ENCODE data around the gene SMARCB1. TPM values are rescaled to one million over a fixed set of nuclear protein-coding genes. Genes with fewer than 3 reads are reported as not detected.

Gene SMARCB1
- total RNA-seq (10 to 100 TPM; 52.9 to 55.5 TPM), polyA plus RNA-seq (10 to 100 TPM; 33.3 to 45.0 (median 35.0) TPM), total RNA-seq (34.4 to 71.2 (median 42.2) reads per million in 6 experiments)

GRCh38 chr22:23786752-23787599 lies at the start of gene SMARCB1:
TSS of gene SMARCB1 (plus strand) at chr22:23786966. CDS start at chr22:23787170, 204 bp downstream.
- POLR2A ChIA-PET, result interaction anchor here (2.6 to 6.4 kb wide), 4 partner anchors 14 to 91 kb away, joined by 11 to 65 read pairs (median 24); partner anchors contain the start of genes C22orf15, CHCHD10, MMP11 and ZNF70
- ATAC-seq (peak; percentile 75 to 77), DNase-seq (peak; percentile 75 to 93 (median 88))
- H3K27ac Mint-ChIP-seq, result peak within 1 kb of the TSS; percentile 76 to 98 (median 96)
- H3K4me1 Mint-ChIP-seq, result peaks cover 21 to 59% (median 45%) of the 10 kb centered on the region in 4 donors
- no peaks in the 10 kb centered on the region for H3K27me3 Mint-ChIP-seq
- H3K36me3 Mint-ChIP-seq, result peaks cover 0 to 16% (median 3%) of the 10 kb centered on the region in 3 donors
- H3K9me3 Mint-ChIP-seq, result no peaks in the 10 kb centered on the region
- peak within 1 kb of the TSS; percentile 85 to 94 (median 90) for H3K4me3 Mint-ChIP-seq

GRCh38 chr22:23737696-23738095 lies 49.1 kb upstream of the SMARCB1 start:
- H3K27ac Mint-ChIP-seq, result no peak overlapping the region
- no peaks in the 10 kb centered on the region for H3K27me3 Mint-ChIP-seq
- DNase-seq (no peak), ATAC-seq (no peak)
- H3K36me3 Mint-ChIP-seq, result no peaks in the 10 kb centered on the region
- no peak overlapping the region for H3K4me3 Mint-ChIP-seq
- H3K4me1 Mint-ChIP-seq, result no peaks in the 10 kb centered on the region
- H3K9me3 Mint-ChIP-seq, result no peaks in the 10 kb centered on the region
- POLR2A ChIA-PET, result no interaction called here

GRCh38 chr22:23742505-23743264 lies 44.1 kb upstream of the SMARCB1 start:
- Mint-ChIP-seq H3K4me3 (no peak overlapping the region), H3K4me1 (peaks cover 0 to 6% (median 1%) of the 10 kb centered on the region in 4 donors), H3K27ac (peak overlapping the region in 1 of 10 donors; percentile 15), H3K27me3 (no peaks in the 10 kb centered on the region), H3K9me3 (peaks cover 0 to 15% (median 0%) of the 10 kb centered on the region in 9 donors), H3K36me3 (peaks cover 14 to 34% (median 23%) of the 10 kb centered on the region in 3 donors)
- POLR2A ChIA-PET, result no interaction called here
- DNase-seq, result no peak
- ATAC-seq, result no peak

GRCh38 chr22:23743303-23743705 lies 43.5 kb upstream of the SMARCB1 start:
- H3K27ac Mint-ChIP-seq, result no peak overlapping the region
- peaks cover 0 to 6% (median 1%) of the 10 kb centered on the region in 4 donors for H3K4me1 Mint-ChIP-seq
- H3K36me3 Mint-ChIP-seq, result peaks cover 14 to 34% (median 23%) of the 10 kb centered on the region in 3 donors

GRCh38 chr22:23744001-23744400 lies 42.8 kb upstream of the SMARCB1 start:
- ATAC-seq, result no peak
- Mint-ChIP-seq H3K4me1 (peaks cover 0 to 6% (median 1%) of the 10 kb centered on the region in 4 donors), H3K36me3 (peaks cover 14 to 34% (median 23%) of the 10 kb centered on the region in 3 donors), H3K4me3 (no peak overlapping the region), H3K9me3 (peaks cover 0 to 15% (median 0%) of the 10 kb centered on the region in 9 donors), H3K27me3 (no peaks in the 10 kb centered on the region), H3K27ac (no peak overlapping the region)
- no peak for DNase-seq
- POLR2A ChIA-PET, result no interaction called here

More at GRCh38 chr22:23743303-23743705, 43.5 kb upstream of the SMARCB1 start:
- H3K4me3 Mint-ChIP-seq, result no peak overlapping the region
- no peaks in the 10 kb centered on the region for H3K27me3 Mint-ChIP-seq
- ATAC-seq, result no peak
- peaks cover 0 to 15% (median 0%) of the 10 kb centered on the region in 9 donors for H3K9me3 Mint-ChIP-seq
- POLR2A ChIA-PET, result no interaction called here
- no peak for DNase-seq

- H3K36me3 Mint-ChIP-seq, result peaks cover 14 to 34% (median 23%) of the 10 kb centered on the region in 3 donors
- no peak overlapping the region for H3K27ac Mint-ChIP-seq
- H3K4me3 Mint-ChIP-seq, result no peak overlapping the region
- DNase-seq (no peak), ATAC-seq (no peak)
- peaks cover 0 to 6% (median 1%) of the 10 kb centered on the region in 4 donors for H3K4me1 Mint-ChIP-seq
- POLR2A ChIA-PET, result interaction anchor here (0.6 kb wide), 1 partner anchor 17 kb away, joined by 6 read pairs; no protein-coding TSS in a partner anchor
- H3K9me3 Mint-ChIP-seq, result peaks cover 0 to 15% (median 0%) of the 10 kb centered on the region in 9 donors
- H3K27me3 Mint-ChIP-seq, result no peaks in the 10 kb centered on the region
Measured at GRCh38 chr22:23744485-23744884, 42.3 kb upstream of the SMARCB1 start.

GRCh38 chr22:23745791-23746190 lies 41.0 kb upstream of the SMARCB1 start:
- DNase-seq, result no peak
- H3K4me3 Mint-ChIP-seq, result no peak overlapping the region
- peaks cover 7 to 16% (median 14%) of the 10 kb centered on the region in 4 donors for H3K4me1 Mint-ChIP-seq
- peaks cover 14 to 34% (median 23%) of the 10 kb centered on the region in 3 donors for H3K36me3 Mint-ChIP-seq
- no peaks in the 10 kb centered on the region for H3K27me3 Mint-ChIP-seq
- H3K9me3 Mint-ChIP-seq, result peaks cover 0 to 15% (median 0%) of the 10 kb centered on the region in 9 donors
- no peak for ATAC-seq
- peak overlapping the region in 1 of 10 donors; percentile 52 for H3K27ac Mint-ChIP-seq
- POLR2A ChIA-PET, result no interaction called here

GRCh38 chr22:23749841-23750301 lies 36.9 kb upstream of the SMARCB1 start:
- peaks cover 9 to 34% (median 17%) of the 10 kb centered on the region in 4 donors for H3K4me1 Mint-ChIP-seq
- H3K4me3 Mint-ChIP-seq, result peak overlapping the region; percentile 73 to 90 (median 84)
- H3K27me3 Mint-ChIP-seq, result no peaks in the 10 kb centered on the region
- POLR2A ChIA-PET, result interaction anchor here (0.6 to 2.7 kb wide), 7 partner anchors 10 to 261 kb away, joined by 3 to 19 read pairs (median 5); partner anchors contain the start of genes C22orf15, CABIN1 and CHCHD10
- DNase-seq, result no peak
- no peak for ATAC-seq
- peaks cover 0 to 2% (median 0%) of the 10 kb centered on the region in 9 donors for H3K9me3 Mint-ChIP-seq
- peaks cover 2 to 13% (median 5%) of the 10 kb centered on the region in 3 donors for H3K36me3 Mint-ChIP-seq
- H3K27ac Mint-ChIP-seq, result peak overlapping the region in 7 of 10 donors; percentile 50 to 90 (median 82)

GRCh38 chr22:23750367-23750713 lies 36.4 kb upstream of the SMARCB1 start:
- POLR2A ChIA-PET, result interaction anchor here (0.6 to 2.7 kb wide), 14 partner anchors 10 to 260 kb away, joined by 3 to 19 read pairs (median 6); partner anchors contain the start of genes C22orf15, CABIN1, CHCHD10 and MIF
- ATAC-seq, result no peak
- no peak for DNase-seq
- Mint-ChIP-seq H3K4me3 (peak overlapping the region; percentile 73 to 90 (median 84)), H3K9me3 (peaks cover 0 to 2% (median 0%) of the 10 kb centered on the region in 9 donors), H3K27ac (peak overlapping the region; percentile 49 to 90 (median 82)), H3K36me3 (peaks cover 0 to 8% (median under 1%) of the 10 kb centered on the region in 3 donors), H3K4me1 (peaks cover 9 to 36% (median 15%) of the 10 kb centered on the region in 4 donors), H3K27me3 (no peaks in the 10 kb centered on the region)

GRCh38 chr22:23750714-23751440 lies 35.9 kb upstream of the SMARCB1 start, which contains the start of gene ZNF70:
TSS of gene ZNF70 (minus strand) at chr22:23751112. CDS start at chr22:23745140, 5,972 bp downstream.
- peaks cover 9 to 39% (median 14%) of the 10 kb centered on the region in 4 donors for H3K4me1 Mint-ChIP-seq
- peak within 1 kb of the TSS; percentile 78 to 90 (median 84) for H3K4me3 Mint-ChIP-seq
- ATAC-seq (peak; percentile 94 to 99), DNase-seq (peak; percentile 79 to 93 (median 86))
- peak within 1 kb of the TSS; percentile 69 to 94 (median 88) for H3K27ac Mint-ChIP-seq
- H3K36me3 Mint-ChIP-seq, result peaks cover 0 to 7% (median 0%) of the 10 kb centered on the region in 3 donors
- peaks cover 0 to 2% (median 0%) of the 10 kb centered on the region in 9 donors for H3K9me3 Mint-ChIP-seq
- POLR2A ChIA-PET, result interaction anchor here (0.5 to 2.7 kb wide), 14 partner anchors 9 to 260 kb away, joined by 3 to 19 read pairs (median 6); partner anchors contain the start of genes C22orf15, CABIN1, CHCHD10 and MIF
- no peaks in the 10 kb centered on the region for H3K27me3 Mint-ChIP-seq

GRCh38 chr22:23751441-23751996 lies 35.2 kb upstream of the SMARCB1 start:
- Mint-ChIP-seq H3K4me3 (peak overlapping the region; percentile 72 to 88 (median 81)), H3K9me3 (peaks cover 0 to under 1% (median 0%) of the 10 kb centered on the region in 9 donors), H3K4me1 (peaks cover 9 to 39% (median 14%) of the 10 kb centered on the region in 4 donors), H3K36me3 (peaks cover 0 to 4% (median 0%) of the 10 kb centered on the region in 3 donors), H3K27me3 (no peaks in the 10 kb centered on the region), H3K27ac (peak overlapping the region; percentile 25 to 91 (median 84))
- DNase-seq (no peak), ATAC-seq (peak in 1 of 2 donors; percentile 13)
- POLR2A ChIA-PET, result interaction anchor here (0.5 to 2.7 kb wide), 15 partner anchors 8 to 259 kb away, joined by 3 to 19 read pairs (median 6); partner anchors contain the start of genes C22orf15, CABIN1, CHCHD10 and MIF

Measured in naive thymus-derived CD8-positive, alpha-beta T cell (primary cell).